ENCODE measurements around the gene DCANP1. TPM values are rescaled to one million over a fixed set of nuclear protein-coding genes. Genes with fewer than 3 reads are reported as not detected.

DCANP1 gene
- total RNA-seq, 1 experiment from 2014 or later = not detected

DNA sequence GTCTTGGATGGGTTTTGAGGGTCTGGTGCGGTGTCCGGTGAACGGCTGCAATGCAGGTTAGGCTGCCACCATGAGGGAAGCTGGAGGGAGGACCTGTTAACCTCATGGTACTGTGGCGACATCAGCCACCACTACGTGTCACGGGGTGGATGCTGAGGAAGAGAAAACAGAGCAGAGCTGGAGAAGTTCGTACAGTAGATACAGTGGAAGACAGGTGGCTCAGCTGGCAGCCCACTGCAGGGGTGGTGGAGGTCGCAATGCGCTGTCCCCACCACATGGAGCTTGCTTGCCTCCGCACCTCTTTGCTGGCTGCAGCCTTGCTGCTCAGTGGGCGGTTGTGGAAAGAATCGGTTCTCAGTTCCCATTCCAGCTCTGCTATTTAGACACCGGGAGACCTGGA, 2.8 kb downstream of the DCANP1 start:
- Histone ChIP-seq H3K27me3 (ENCODE audit: control insufficient read depth, insufficient read depth, low read length) (no peaks in the 10 kb centered on the region), H3K4me3 (ENCODE audit: insufficient read depth, low read depth, low read length) (no peak overlapping the region), H3K36me3 (replicated peaks; ENCODE audit: control insufficient read depth, insufficient read depth, low read length) (no peaks in the 10 kb centered on the region)
- no peak for DNase-seq

DNA sequence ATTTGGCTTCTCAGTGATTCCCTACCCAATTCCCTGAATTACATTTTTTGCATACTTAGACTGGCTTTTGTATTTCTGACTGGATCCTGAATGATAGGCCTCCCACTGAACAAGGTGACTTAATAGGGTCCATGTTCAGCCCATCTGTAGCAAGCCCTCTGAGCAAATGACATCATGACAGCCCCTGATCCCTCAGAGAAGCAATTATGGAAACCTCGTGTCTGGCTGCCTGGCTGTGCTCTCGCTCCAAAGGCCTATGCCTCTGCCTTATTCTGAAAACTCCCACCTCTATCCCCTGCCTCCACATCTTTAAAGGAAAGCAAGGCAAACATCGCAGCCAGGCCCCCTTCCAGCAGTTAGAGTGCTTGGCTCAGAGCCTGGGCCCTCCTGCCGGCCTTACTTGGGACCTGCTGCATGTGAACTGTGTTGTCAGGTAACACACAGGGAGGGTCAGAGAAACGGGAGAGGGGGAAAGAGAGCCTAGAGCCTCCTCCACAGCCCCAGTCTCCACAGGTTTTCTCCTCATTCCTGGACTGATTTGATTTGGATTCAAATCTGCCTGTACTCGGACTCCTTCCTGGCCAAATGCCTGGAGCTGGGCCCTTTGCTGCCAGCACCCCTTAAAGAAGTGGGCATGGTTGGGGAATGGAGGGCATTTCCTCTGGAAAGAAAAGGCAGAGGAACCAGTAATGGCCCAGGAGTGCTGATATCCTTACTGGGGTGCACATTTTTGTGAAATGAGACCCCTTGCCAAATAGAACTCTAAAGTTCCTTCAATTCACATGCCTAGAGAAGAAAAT, 3.8 kb downstream of the DCANP1 start:
- no peaks in the 10 kb centered on the region for H3K36me3 ChIP-seq (replicated peaks; ENCODE audit: control insufficient read depth, insufficient read depth, low read length)
- no peak overlapping the region for H3K4me3 ChIP-seq (ENCODE audit: insufficient read depth, low read depth, low read length)
- no peaks in the 10 kb centered on the region for H3K27me3 ChIP-seq (ENCODE audit: control insufficient read depth, insufficient read depth, low read length)
- DNase-seq = no peak

GRCh38 chr5:135442431-135443160, 4.6 kb downstream of the DCANP1 start:
- H3K36me3 ChIP-seq (replicated peaks; ENCODE audit: control insufficient read depth, insufficient read depth, low read length) = no peaks in the 10 kb centered on the region
- H3K4me3 ChIP-seq (ENCODE audit: insufficient read depth, low read depth, low read length) = no peak overlapping the region
- no peaks in the 10 kb centered on the region for H3K27me3 ChIP-seq (ENCODE audit: control insufficient read depth, insufficient read depth, low read length)
- peak; percentile 2 for DNase-seq

- Histone ChIP-seq H3K36me3 (replicated peaks; ENCODE audit: control insufficient read depth, insufficient read depth, low read length) (no peaks in the 10 kb centered on the region), H3K27me3 (ENCODE audit: control insufficient read depth, insufficient read depth, low read length) (no peaks in the 10 kb centered on the region), H3K4me3 (ENCODE audit: insufficient read depth, low read depth, low read length) (no peak overlapping the region)
- peak; percentile 2 for DNase-seq
Observed at GRCh38 chr5:135441919-135442318, 5.2 kb downstream of the DCANP1 start.

DNA sequence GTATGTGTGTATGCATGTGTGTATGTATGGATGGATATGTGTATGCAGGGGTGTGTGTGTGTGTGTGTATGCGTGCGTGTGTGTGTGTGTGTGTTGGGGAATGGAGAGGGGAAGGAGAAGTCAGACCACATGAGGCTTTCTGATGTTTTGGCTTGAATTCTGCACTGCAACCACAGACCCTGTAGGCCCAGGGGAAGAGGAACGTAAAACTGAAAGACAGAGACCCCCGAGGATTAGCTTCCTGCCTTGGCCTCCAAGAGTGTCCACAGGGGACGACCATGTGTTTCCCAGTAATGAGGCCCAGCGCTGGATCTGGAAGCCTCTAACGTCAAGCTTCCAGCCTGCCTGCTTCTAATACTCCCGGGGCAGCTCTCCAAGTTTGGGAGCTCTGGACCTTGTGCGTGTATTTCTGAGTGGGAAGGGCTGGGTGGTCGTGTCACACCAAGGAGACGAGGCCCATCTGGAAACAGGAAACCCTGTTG, 5.8 kb downstream of the DCANP1 start:
- Histone ChIP-seq H3K36me3 (replicated peaks; ENCODE audit: control insufficient read depth, insufficient read depth, low read length) (no peaks in the 10 kb centered on the region), H3K4me3 (ENCODE audit: insufficient read depth, low read depth, low read length) (no peak overlapping the region), H3K27me3 (ENCODE audit: control insufficient read depth, insufficient read depth, low read length) (no peaks in the 10 kb centered on the region)
- peak; percentile 4 for DNase-seq

DNA sequence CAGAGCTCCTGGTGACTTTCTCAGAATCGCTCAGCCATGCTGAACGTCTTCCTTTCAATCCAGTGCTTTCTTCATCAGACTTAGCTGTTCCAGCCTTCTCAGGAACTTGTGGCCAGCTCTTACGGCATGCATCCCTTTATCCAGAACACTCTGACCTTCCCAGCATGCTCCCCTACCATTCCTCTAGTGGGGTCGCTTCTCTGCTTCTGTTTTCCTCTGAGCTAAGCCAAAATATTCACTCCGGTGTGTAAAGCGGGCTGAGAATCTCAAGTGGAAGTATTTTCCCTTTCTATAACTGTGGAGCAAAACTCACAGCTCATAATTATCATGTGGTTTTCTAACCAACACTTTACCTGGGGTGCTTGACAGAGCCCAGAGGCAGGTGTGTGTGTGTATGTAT, 6.2 kb downstream of the DCANP1 start:
- Histone ChIP-seq H3K36me3 (replicated peaks; ENCODE audit: control insufficient read depth, insufficient read depth, low read length) (no peaks in the 10 kb centered on the region), H3K27me3 (ENCODE audit: control insufficient read depth, insufficient read depth, low read length) (no peaks in the 10 kb centered on the region), H3K4me3 (ENCODE audit: insufficient read depth, low read depth, low read length) (no peak overlapping the region)
- DNase-seq = peak; percentile 5

- no peak overlapping the region for H3K4me3 ChIP-seq (ENCODE audit: insufficient read depth, low read depth, low read length)
- DNase-seq = peak; percentile 28
- no peaks in the 10 kb centered on the region for H3K27me3 ChIP-seq (ENCODE audit: control insufficient read depth, insufficient read depth, low read length)
- H3K36me3 ChIP-seq (replicated peaks; ENCODE audit: control insufficient read depth, insufficient read depth, low read length) = no peaks in the 10 kb centered on the region
Observed at GRCh38 chr5:135439231-135440205, 7.6 kb downstream of the DCANP1 start.

DNA sequence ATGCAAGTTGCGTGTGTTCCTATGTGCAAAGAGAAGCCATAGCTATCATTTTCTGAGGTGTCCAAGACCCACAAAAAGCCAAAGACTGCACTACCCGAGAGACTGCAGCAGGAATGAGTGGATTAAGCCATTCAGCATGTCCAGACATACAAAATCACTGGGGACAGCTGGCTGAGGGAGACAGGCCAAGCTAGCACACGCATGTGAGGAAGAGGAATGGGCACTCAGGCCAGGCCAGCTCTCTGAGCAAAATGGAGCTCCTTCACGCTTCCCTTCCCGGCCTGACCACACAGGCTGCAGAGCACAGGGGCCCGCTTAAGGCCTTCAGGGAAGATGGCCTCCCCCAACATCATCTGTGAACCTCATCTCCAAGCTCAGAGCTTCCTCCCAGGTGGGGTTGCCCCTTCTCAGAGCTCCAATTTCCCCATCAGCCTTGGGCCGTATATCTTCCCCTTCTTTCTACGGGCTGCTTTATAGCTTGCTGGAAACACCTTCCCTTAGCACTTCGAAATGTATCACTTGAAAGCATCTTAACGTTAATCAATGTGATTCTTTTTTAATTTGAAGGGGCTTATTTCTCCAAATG, 8.4 kb downstream of the DCANP1 start:
- no peaks in the 10 kb centered on the region for H3K36me3 ChIP-seq (replicated peaks; ENCODE audit: control insufficient read depth, insufficient read depth, low read length)
- no peaks in the 10 kb centered on the region for H3K27me3 ChIP-seq (ENCODE audit: control insufficient read depth, insufficient read depth, low read length)
- no peak overlapping the region for H3K4me3 ChIP-seq (ENCODE audit: insufficient read depth, low read depth, low read length)
- DNase-seq = peak; percentile 15

DNA sequence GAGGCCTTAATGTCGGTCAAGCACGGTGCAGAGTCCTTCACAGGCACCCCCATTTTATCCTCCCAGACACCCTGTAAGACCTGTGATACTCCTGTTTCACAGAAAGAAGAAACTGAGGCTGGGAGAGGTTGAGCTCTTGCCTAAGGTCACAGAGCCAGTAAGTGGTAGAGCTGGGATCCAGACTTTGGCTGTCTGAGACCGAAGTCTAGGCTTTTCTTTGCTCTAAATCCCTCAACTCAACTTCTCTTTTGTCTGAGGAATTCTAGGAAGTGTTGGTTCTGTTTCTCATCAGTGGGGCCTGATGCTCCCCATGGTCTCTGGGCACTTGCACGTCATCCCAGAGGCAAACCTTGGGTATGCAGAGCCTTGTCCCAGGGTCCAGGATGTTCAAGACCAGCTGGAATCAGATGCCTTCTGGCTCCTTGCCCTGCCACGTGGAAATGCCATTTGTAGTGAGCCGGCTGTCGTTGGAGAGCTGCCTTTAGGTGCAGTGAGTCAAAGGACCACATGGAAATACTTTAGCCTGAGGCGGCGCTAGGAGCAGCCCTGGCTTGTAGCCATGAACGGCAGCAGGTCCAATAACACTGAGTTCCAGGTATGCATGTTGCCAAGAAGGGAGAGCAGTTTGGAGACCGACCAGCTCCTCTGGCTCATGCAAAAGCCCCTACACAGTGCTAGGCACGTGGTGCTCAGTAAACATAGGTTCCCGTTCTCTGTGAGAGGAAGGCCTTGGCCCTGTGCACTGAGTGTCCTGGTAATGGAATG, 9.2 kb downstream of the DCANP1 start:
- peak; percentile 13 for DNase-seq
- Histone ChIP-seq H3K36me3 (replicated peaks; ENCODE audit: control insufficient read depth, insufficient read depth, low read length) (no peaks in the 10 kb centered on the region), H3K4me3 (ENCODE audit: insufficient read depth, low read depth, low read length) (no peak overlapping the region), H3K27me3 (ENCODE audit: control insufficient read depth, insufficient read depth, low read length) (no peaks in the 10 kb centered on the region)

GRCh38 chr5:135437422-135437795, 9.7 kb downstream of the DCANP1 start:
- no peaks in the 10 kb centered on the region for H3K27me3 ChIP-seq (ENCODE audit: control insufficient read depth, insufficient read depth, low read length)
- DNase-seq = peak; percentile 13
- H3K4me3 ChIP-seq (ENCODE audit: insufficient read depth, low read depth, low read length) = no peak overlapping the region
- H3K36me3 ChIP-seq (replicated peaks; ENCODE audit: control insufficient read depth, insufficient read depth, low read length) = no peaks in the 10 kb centered on the region

DNA sequence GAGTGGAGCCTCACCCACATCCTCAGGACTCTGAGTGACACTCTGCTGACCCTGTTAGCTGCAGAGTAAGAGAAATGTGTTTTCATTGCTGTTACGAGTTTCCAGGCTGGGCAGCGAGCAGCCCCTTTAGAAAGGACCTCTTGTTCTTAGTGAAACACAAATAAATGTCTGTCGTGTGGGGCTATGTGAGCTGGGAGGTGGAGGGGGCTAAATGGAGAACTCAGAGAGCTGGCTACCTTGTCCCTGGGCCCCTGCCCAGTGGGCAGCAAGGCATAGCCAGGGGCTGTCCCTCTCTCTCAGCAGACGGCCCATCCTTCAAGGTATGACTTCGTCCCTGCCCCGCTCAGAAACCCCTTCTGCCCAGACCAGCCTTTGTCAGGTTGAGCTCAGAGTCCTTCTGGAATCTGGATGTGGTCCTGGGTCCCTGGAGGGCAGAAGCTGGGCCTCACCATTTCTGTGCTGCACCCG, 10.2 kb downstream of the DCANP1 start:
- peak; percentile 7 for DNase-seq
- H3K27me3 ChIP-seq (ENCODE audit: control insufficient read depth, insufficient read depth, low read length) = no peaks in the 10 kb centered on the region

GRCh38 chr5:135435467-135436330, 11.4 kb downstream of the DCANP1 start:
- DNase-seq = peak; percentile 27
- no peak overlapping the region for H3K4me3 ChIP-seq (ENCODE audit: insufficient read depth, low read depth, low read length)
- H3K27me3 ChIP-seq (ENCODE audit: control insufficient read depth, insufficient read depth, low read length) = no peaks in the 10 kb centered on the region
- no peaks in the 10 kb centered on the region for H3K36me3 ChIP-seq (replicated peaks; ENCODE audit: control insufficient read depth, insufficient read depth, low read length)

More for the DNA sequence above, 10.2 kb downstream of the DCANP1 start:
- Histone ChIP-seq H3K36me3 (replicated peaks; ENCODE audit: control insufficient read depth, insufficient read depth, low read length) (no peaks in the 10 kb centered on the region), H3K4me3 (ENCODE audit: insufficient read depth, low read depth, low read length) (no peak overlapping the region)

Data from H7 (cell line).